HL-60 (cell line): ENCODE data around the gene DDAH1.

ENCODE experiments used
- DNase-seq, 2 experiments: peaks; one replicate each; pipeline ENCODE4 v3.0.0-alpha.2; 2010 to 2020; ENCODE audit warnings: low read depth in 1 of 2, low spot score in 1 of 2
- H3K27ac ChIP-seq: fragments of 250-450 bp; sonication (Bioruptor Pico); replicated peaks from 2 replicates; pipeline ENCODE4 v1.5.1; 2020; ENCODE audit warnings: mild to moderate bottlenecking, moderate library complexity
- H3K27me3 ChIP-seq: fragments of 250-450 bp; sonication (Bioruptor Pico); 2 replicates; pipeline ENCODE4 v1.5.1; 2021; ENCODE audit warnings: mild to moderate bottlenecking, moderate library complexity; ENCODE audit not compliant: insufficient read depth, poor library complexity, severe bottlenecking
- H3K4me3 ChIP-seq: replicated peaks from 2 replicates; pipeline ENCODE4 v1.5.1; 2011; ENCODE audit warnings: mild to moderate bottlenecking, control low read depth, low read length; ENCODE audit not compliant: insufficient read depth
- CTCF ChIP-seq: IDR thresholded peaks from one replicate; pipeline ENCODE4 v1.5.1; 2011; ENCODE audit warnings: low read length, control low read depth, inconsistent platforms; ENCODE audit not compliant: insufficient read depth
- GABPA ChIP-seq: IDR thresholded peaks from 2 replicates; pipeline ENCODE4 v1.6.1; 2012; ENCODE audit warnings: low read depth
- POLR2AphosphoS5 ChIP-seq: IDR thresholded peaks from 2 replicates; pipeline ENCODE4 v1.6.1; 2012; ENCODE audit warnings: low read depth
- SPI1 ChIP-seq: IDR thresholded peaks from 2 replicates; pipeline ENCODE4 v1.6.1; 2012; ENCODE audit warnings: low read depth, mild to moderate bottlenecking, borderline replicate concordance
- TF ChIP-seq, protein P1 (sequence below): IDR thresholded peaks from 2 replicates; pipeline ENCODE4 v1.6.1; 2012; ENCODE audit warnings: low read depth; ENCODE audit not compliant: insufficient replicate concordance

Gene DDAH1

DNA sequence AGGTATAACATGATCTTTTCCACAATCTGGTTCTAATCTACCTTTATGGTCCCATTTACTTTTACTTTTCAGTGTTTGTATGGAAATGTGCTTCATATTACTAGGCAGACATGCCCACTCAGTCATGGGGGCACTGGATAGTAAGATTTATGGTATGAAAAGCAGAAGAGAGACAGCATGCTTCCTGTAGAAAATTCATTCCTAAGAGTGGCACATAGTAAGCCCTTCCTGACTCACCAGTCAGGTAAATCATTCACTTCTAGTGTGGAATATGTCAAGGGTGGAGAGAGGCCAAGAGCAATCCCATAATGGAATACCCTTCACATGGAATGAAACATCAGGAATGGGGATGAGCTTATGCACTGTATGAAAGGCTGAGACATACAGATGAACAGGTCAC, 139.0 kb downstream of the DDAH1 start:
- Histone ChIP-seq H3K4me3 (no peak overlapping the region), H3K27ac (no peak overlapping the region), H3K27me3 (no peaks in the 10 kb centered on the region)
- no peak for DNase-seq
- TF ChIP-seq POLR2AphosphoS5 (no peak), GABPA (no peak)
- TF ChIP-seq, protein P1, sequence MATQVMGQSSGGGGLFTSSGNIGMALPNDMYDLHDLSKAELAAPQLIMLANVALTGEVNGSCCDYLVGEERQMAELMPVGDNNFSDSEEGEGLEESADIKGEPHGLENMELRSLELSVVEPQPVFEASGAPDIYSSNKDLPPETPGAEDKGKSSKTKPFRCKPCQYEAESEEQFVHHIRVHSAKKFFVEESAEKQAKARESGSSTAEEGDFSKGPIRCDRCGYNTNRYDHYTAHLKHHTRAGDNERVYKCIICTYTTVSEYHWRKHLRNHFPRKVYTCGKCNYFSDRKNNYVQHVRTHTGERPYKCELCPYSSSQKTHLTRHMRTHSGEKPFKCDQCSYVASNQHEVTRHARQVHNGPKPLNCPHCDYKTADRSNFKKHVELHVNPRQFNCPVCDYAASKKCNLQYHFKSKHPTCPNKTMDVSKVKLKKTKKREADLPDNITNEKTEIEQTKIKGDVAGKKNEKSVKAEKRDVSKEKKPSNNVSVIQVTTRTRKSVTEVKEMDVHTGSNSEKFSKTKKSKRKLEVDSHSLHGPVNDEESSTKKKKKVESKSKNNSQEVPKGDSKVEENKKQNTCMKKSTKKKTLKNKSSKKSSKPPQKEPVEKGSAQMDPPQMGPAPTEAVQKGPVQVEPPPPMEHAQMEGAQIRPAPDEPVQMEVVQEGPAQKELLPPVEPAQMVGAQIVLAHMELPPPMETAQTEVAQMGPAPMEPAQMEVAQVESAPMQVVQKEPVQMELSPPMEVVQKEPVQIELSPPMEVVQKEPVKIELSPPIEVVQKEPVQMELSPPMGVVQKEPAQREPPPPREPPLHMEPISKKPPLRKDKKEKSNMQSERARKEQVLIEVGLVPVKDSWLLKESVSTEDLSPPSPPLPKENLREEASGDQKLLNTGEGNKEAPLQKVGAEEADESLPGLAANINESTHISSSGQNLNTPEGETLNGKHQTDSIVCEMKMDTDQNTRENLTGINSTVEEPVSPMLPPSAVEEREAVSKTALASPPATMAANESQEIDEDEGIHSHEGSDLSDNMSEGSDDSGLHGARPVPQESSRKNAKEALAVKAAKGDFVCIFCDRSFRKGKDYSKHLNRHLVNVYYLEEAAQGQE = no peak

GRCh38 chr1:85323770-85324169, 141.2 kb downstream of the DDAH1 start:
- TF ChIP-seq CTCF (no peak), SPI1 (no peak), POLR2AphosphoS5 (no peak), GABPA (no peak)
- TF ChIP-seq, protein P1 = no peak
- H3K4me3 ChIP-seq = no peak overlapping the region
- H3K27ac ChIP-seq = no peak overlapping the region
- H3K27me3 ChIP-seq = no peaks in the 10 kb centered on the region
- no peak for DNase-seq

- H3K4me3 ChIP-seq = no peak overlapping the region
- DNase-seq = no peak
These were observed 142.3 kb downstream of the DDAH1 start for GRCh38 chr1:85322655-85323054.

More at GRCh38 chr1:85322655-85323054, 142.3 kb downstream of the DDAH1 start:
- TF ChIP-seq POLR2AphosphoS5 (no peak), CTCF (no peak), GABPA (no peak), SPI1 (no peak)
- TF ChIP-seq, protein P1 = no peak
- Histone ChIP-seq H3K27ac (no peak overlapping the region), H3K27me3 (no peaks in the 10 kb centered on the region)
